Testis (tissue), 3 donors: ENCODE results near the gene PLEKHA7. TPM values are rescaled to one million over a fixed set of nuclear protein-coding genes. Genes with fewer than 3 reads are reported as not detected.

Source experiments
- DNase-seq: peaks from one replicate; pipeline ENCODE4 v3.0.0-alpha.2; 2019
- H3K27ac ChIP-seq, 2 donors: fragments of 200-600 bp; sonication (generic); one replicate each; pipeline ENCODE4 v1.5.1; 2019
- H3K27me3 ChIP-seq: fragments of 200-600 bp; sonication (generic); one replicate; pipeline ENCODE4 v1.5.1; 2019
- H3K36me3 ChIP-seq: fragments of 200-600 bp; sonication (generic); one replicate; pipeline ENCODE4 v1.5.1; 2017; ENCODE audit warnings: low read depth; ENCODE audit errors: missing control alignments
- H3K4me1 ChIP-seq: fragments of 200-600 bp; sonication (generic); one replicate; pipeline ENCODE4 v1.5.1; 2019
- H3K4me3 ChIP-seq, 2 donors: fragments of 200-600 bp; sonication (generic); one replicate each; pipeline ENCODE4 v1.5.1; 2017 to 2019
- H3K9me3 ChIP-seq: fragments of 200-600 bp; sonication (generic); one replicate; pipeline ENCODE4 v1.5.1; 2017
- CTCF ChIP-seq, 3 experiments: fragments of 450-650 bp in 2 of 3; fragments of 200-600 bp in 1 of 3; sonication (generic) in 1 of 3; IDR thresholded peaks; one replicate each; pipeline ENCODE4 v1.5.1; 2016 to 2019; ENCODE audit warnings: antibody characterized with exemption in 3 of 3, mild to moderate bottlenecking in 2 of 3, moderate library complexity in 1 of 3
- POLR2A ChIP-seq: fragments of 450-650 bp; IDR thresholded peaks from one replicate; pipeline ENCODE4 v1.6.1; 2017; ENCODE audit warnings: antibody characterized with exemption, mild to moderate bottlenecking, moderate library complexity
- WGBS, 2 donors: methylation state at CpG; one replicate each; pipeline ENCODE4 v1.1.5; 2018; 5-methylcytosine and 5-hydroxymethylcytosine counted together
- intact Hi-C: fragments of 100-400 bp; cut with DNase I; formaldehyde crosslinking; loops from one replicate; pipeline ENCODE4 v1.15.1; 2023; ENCODE audit warnings: low total_unique reads
- polyA plus RNA-seq: library from polyadenylated mRNA; stranded (reverse); fragments of 350-450 nt; fragmentation: Illumina TruSeq; extraction: RNeasy Lipid Tissue Mini Kit (QIAGEN cat#74804); gene quantifications from one replicate; pipeline ENCODE4 v1.2.3, GENCODE V29; 2014; ENCODE audit warnings: low read depth, low replicate concordance; ENCODE audit not compliant: insufficient read depth
- total RNA-seq, 2 donors: library from RNA; depleted of rRNA; stranded (reverse); fragments of >200 nt; gene quantifications; one replicate each; pipeline ENCODE4 v1.2.3, GENCODE V29; 2016

PLEKHA7 gene
- total and polyA plus RNA-seq, 3 donors from 2014 or later = 33.0 to 64.9 (median 63.9) TPM

- no peak for DNase-seq
- intact Hi-C loops = no loop called here
- H3K4me1 ChIP-seq = peaks cover 11% of the 10 kb centered on the region
- H3K4me3 ChIP-seq = no peak overlapping the region
- H3K27me3 ChIP-seq = no peaks in the 10 kb centered on the region
- no peak overlapping the region for H3K27ac ChIP-seq
- TF ChIP-seq POLR2A = no peak
- TF ChIP-seq CTCF (IDR thresholded peaks at IDR 0.05) = no peak
- H3K36me3 ChIP-seq = no peaks in the 10 kb centered on the region
- no peaks in the 10 kb centered on the region for H3K9me3 ChIP-seq
- 85 to 89% methylated on average over 4 of the region's 4 CpGs for WGBS, 2 donors
Measured at GRCh38 chr11:16854979-16855378, 159.2 kb downstream of the PLEKHA7 start.

GRCh38 chr11:16853859-16854258 lies 160.4 kb downstream of the PLEKHA7 start:
- Histone ChIP-seq H3K27ac (no peak overlapping the region), H3K9me3 (no peaks in the 10 kb centered on the region), H3K4me1 (peaks cover 3% of the 10 kb centered on the region), H3K36me3 (no peaks in the 10 kb centered on the region), H3K27me3 (no peaks in the 10 kb centered on the region), H3K4me3 (no peak overlapping the region)
- DNase-seq = no peak
- 60 to 62% methylated on average over 2 of the region's 2 CpGs for WGBS, 2 donors
- TF ChIP-seq POLR2A (no peak), CTCF (IDR thresholded peaks at IDR 0.05) (no peak)
- intact Hi-C loops = no loop called here

GRCh38 chr11:16853266-16853665 lies 160.9 kb downstream of the PLEKHA7 start:
- no peak for DNase-seq
- Histone ChIP-seq H3K27me3 (no peaks in the 10 kb centered on the region), H3K4me3 (no peak overlapping the region), H3K36me3 (no peaks in the 10 kb centered on the region), H3K9me3 (no peaks in the 10 kb centered on the region), H3K4me1 (no peaks in the 10 kb centered on the region), H3K27ac (no peak overlapping the region)
- no peak for TF ChIP-seq CTCF (IDR thresholded peaks at IDR 0.05)
- TF ChIP-seq POLR2A = no peak
- 86 to 87% methylated on average over 1 of the region's 1 CpG for WGBS, 2 donors
- intact Hi-C loops = no loop called here

GRCh38 chr11:16846305-16846704 lies 167.9 kb downstream of the PLEKHA7 start:
- TF ChIP-seq CTCF (IDR thresholded peaks at IDR 0.05) = no peak
- DNase-seq = no peak
- Histone ChIP-seq H3K4me1 (no peaks in the 10 kb centered on the region), H3K36me3 (no peaks in the 10 kb centered on the region), H3K27ac (no peak overlapping the region), H3K9me3 (no peaks in the 10 kb centered on the region), H3K27me3 (no peaks in the 10 kb centered on the region), H3K4me3 (no peak overlapping the region)
- intact Hi-C loops = no loop called here
- 95 to 96% methylated on average over 2 of the region's 2 CpGs for WGBS, 2 donors

GRCh38 chr11:16844268-16844771 lies 169.9 kb downstream of the PLEKHA7 start:
- Histone ChIP-seq H3K36me3 (no peaks in the 10 kb centered on the region), H3K9me3 (no peaks in the 10 kb centered on the region), H3K4me3 (no peak overlapping the region), H3K4me1 (no peaks in the 10 kb centered on the region), H3K27ac (no peak overlapping the region), H3K27me3 (no peaks in the 10 kb centered on the region)
- intact Hi-C loops = no loop called here
- TF ChIP-seq POLR2A (no peak), CTCF (IDR thresholded peaks at IDR 0.05) (no peak)
- WGBS, 2 donors = 92 to 100% methylated on average over 1 of the region's 1 CpG
- DNase-seq = no peak
